B cell (primary cell): Measurements from ENCODE around the gene TM9SF4. TPM values are rescaled to one million over a fixed set of nuclear protein-coding genes. Genes with fewer than 3 reads are reported as not detected.

ENCODE experiments used
- ATAC-seq: fragments of 200-7000 bp; cut with Tn5 transposase; one replicate; pipeline ENCODE4 v1.10.0; 2021; ENCODE audit warnings: low read depth, mild to moderate bottlenecking, moderate number of reproducible peaks, moderate library complexity
- CTCF ChIA-PET: fragments of 350-600 bp; sonication (Branson Sonifier 250); formaldehyde crosslinking; loops from one replicate; lab custom pipeline; 2021; ENCODE audit warnings: antibody characterized with exemption, inconsistent platforms; lab: Charles Lee
- POLR2A ChIA-PET: fragments of 350-600 bp; sonication (Branson Sonifier 250); formaldehyde crosslinking; loops from one replicate; lab custom pipeline; 2021; ENCODE audit warnings: antibody characterized with exemption; lab: Charles Lee
- DNase-seq: peaks from one replicate; pipeline ENCODE4 v3.0.0; 2013
- H2AFZ ChIP-seq: 2 replicates; pipeline ENCODE4 v1.6.1; 2012; ENCODE audit warnings: mild to moderate bottlenecking, low read depth, low read length; ENCODE audit not compliant: insufficient read depth, poor library complexity, severe bottlenecking
- H3K27ac ChIP-seq, 2 donors: 1 replicate in 1 of 2; 2 replicates in 1 of 2; pipeline ENCODE4 v1.5.1; 2012 to 2013; ENCODE audit warnings: low read length in 2 of 2, mild to moderate bottlenecking in 2 of 2, moderate library complexity in 1 of 2
- H3K27me3 ChIP-seq, 4 experiments: fragments of 200-600 bp in 1 of 4; sonication (generic) in 1 of 4; replicated peaks in 1 of 4; 1 replicate in 2 of 4; 2 replicates in 2 of 4; pipeline versions ENCODE4 v1.6.1 to v1.7.0; 2013 to 2016; ENCODE audit warnings: low read length in 3 of 4, mild to moderate bottlenecking in 2 of 4, mixed read lengths in 1 of 4, moderate library complexity in 1 of 4; ENCODE audit not compliant: insufficient read depth in 4 of 4, control insufficient read depth in 3 of 4; ENCODE audit errors: control extremely low read depth in 1 of 4
- H3K36me3 ChIP-seq, 2 experiments: replicated peaks in 1 of 2; 1 replicate in 1 of 2; 2 replicates in 1 of 2; pipeline versions ENCODE4 v1.6.1 to v1.7.1; 2013; ENCODE audit warnings: low read length in 1 of 2; ENCODE audit not compliant: insufficient read depth in 2 of 2, control insufficient read depth in 1 of 2; ENCODE audit errors: control extremely low read depth in 1 of 2, extremely low read depth in 1 of 2
- H3K4me1 ChIP-seq, 2 donors: fragments of 200-600 bp in 1 of 2; sonication (generic) in 1 of 2; 1 replicate in 1 of 2; 2 replicates in 1 of 2; pipeline versions ENCODE4 v1.5.1 to v1.6.1; 2013 to 2017; ENCODE audit warnings: low read length in 2 of 2; ENCODE audit not compliant: control insufficient read depth in 2 of 2, insufficient read depth in 2 of 2
- H3K4me2 ChIP-seq: replicated peaks from 2 replicates; pipeline ENCODE3; 2012; ENCODE audit warnings: mild to moderate bottlenecking, low read depth, low read length; ENCODE audit not compliant: poor library complexity, severe bottlenecking
- H3K4me3 ChIP-seq, 5 experiments: fragments of 200-600 bp in 1 of 5; sonication (generic) in 1 of 5; 1 replicate in 3 of 5; 2 replicates in 2 of 5; pipeline versions ENCODE4 v1.5.1 to v1.7.0; 2011 to 2016; ENCODE audit warnings: low read length in 4 of 5, mild to moderate bottlenecking in 4 of 5, low read depth in 2 of 5, control low read depth in 1 of 5, moderate library complexity in 1 of 5; ENCODE audit not compliant: insufficient read depth in 1 of 5; ENCODE audit errors: control extremely low read depth in 1 of 5, extremely low read depth in 1 of 5
- H3K79me2 ChIP-seq: fragments of 200-600 bp; sonication (generic); one replicate; pipeline ENCODE4 v1.6.0; 2016; ENCODE audit warnings: low read length; ENCODE audit not compliant: control insufficient read depth, insufficient read depth
- H3K9ac ChIP-seq: fragments of 200-600 bp; sonication (generic); 2 replicates; pipeline ENCODE4 v1.6.1; 2017; ENCODE audit warnings: mild to moderate bottlenecking, low read length, moderate library complexity
- H3K9me3 ChIP-seq, 3 donors: one replicate each; pipeline versions ENCODE4 v1.6.1 to v1.7.1; 2013; ENCODE audit warnings: low read length in 2 of 3; ENCODE audit not compliant: control insufficient read depth in 2 of 3, insufficient read depth in 1 of 3; ENCODE audit errors: control extremely low read depth in 1 of 3
- H4K20me1 ChIP-seq: 2 replicates; pipeline ENCODE4 v1.6.0; 2012; ENCODE audit warnings: mild to moderate bottlenecking, low read length; ENCODE audit not compliant: insufficient read depth, control insufficient read depth, poor library complexity, severe bottlenecking
- H3K27ac Mint-ChIP-seq: one replicate; pipeline ENCODE4 v1.8.0; 2021; ENCODE audit warnings: mixed read lengths
- H3K27me3 Mint-ChIP-seq: one replicate; pipeline ENCODE4 v1.8.0; 2021; ENCODE audit warnings: mixed read lengths
- H3K4me1 Mint-ChIP-seq: one replicate; pipeline ENCODE4 v1.8.0; 2021; ENCODE audit warnings: mixed read lengths
- H3K4me3 Mint-ChIP-seq: one replicate; pipeline ENCODE4 v1.8.0; 2021; ENCODE audit warnings: mixed read lengths
- H3K9me3 Mint-ChIP-seq: one replicate; pipeline ENCODE4 v1.8.0; 2022; ENCODE audit warnings: mixed read lengths; ENCODE audit not compliant: insufficient read depth
- EZH2 ChIP-seq: IDR thresholded peaks from 2 replicates; pipeline ENCODE4 v1.6.1; 2012; ENCODE audit warnings: borderline replicate concordance, low read depth, mild to moderate bottlenecking, moderate library complexity, low read length; ENCODE audit not compliant: insufficient read depth, poor library complexity, severe bottlenecking
- WGBS: methylation state at CpG from one replicate; pipeline ENCODE4 v1.1.5; 2013; ENCODE audit warnings: missing lambda C conversion rate; ENCODE audit not compliant: insufficient coverage; 5-methylcytosine and 5-hydroxymethylcytosine counted together
- intact Hi-C: fragments of 100-400 bp; cut with micrococcal nuclease; formaldehyde crosslinking; loops from one replicate; pipeline ENCODE4 v1.10.0; 2022
- polyA plus RNA-seq: library from polyadenylated mRNA; depleted of rRNA; stranded (reverse); fragments of >200 nt; gene quantifications from 2 replicates; pipeline ENCODE4 v1.2.3, GENCODE V29; 2012
- total RNA-seq, 2 donors: library from RNA; stranded (reverse); fragments of 120-200 nt in 1 of 2; gene quantifications; 1 replicate in 1 of 2; 2 replicates in 1 of 2; pipeline versions ENCODE4 v1.2.3 to v1.2.4, GENCODE V29; 2013 to 2022
- TF ChIP-seq, protein P1 (sequence below): fragments of 200-600 bp; IDR thresholded peaks from one replicate; pipeline ENCODE4 v1.8.0; 2022; ENCODE audit warnings: antibody characterized with exemption, mild to moderate bottlenecking

The TM9SF4 gene
- total and polyA plus RNA-seq, 2 donors (not counting 1 experiment from before 2014, with no cell fraction given): 23.5 to 53.8 TPM

DNA sequence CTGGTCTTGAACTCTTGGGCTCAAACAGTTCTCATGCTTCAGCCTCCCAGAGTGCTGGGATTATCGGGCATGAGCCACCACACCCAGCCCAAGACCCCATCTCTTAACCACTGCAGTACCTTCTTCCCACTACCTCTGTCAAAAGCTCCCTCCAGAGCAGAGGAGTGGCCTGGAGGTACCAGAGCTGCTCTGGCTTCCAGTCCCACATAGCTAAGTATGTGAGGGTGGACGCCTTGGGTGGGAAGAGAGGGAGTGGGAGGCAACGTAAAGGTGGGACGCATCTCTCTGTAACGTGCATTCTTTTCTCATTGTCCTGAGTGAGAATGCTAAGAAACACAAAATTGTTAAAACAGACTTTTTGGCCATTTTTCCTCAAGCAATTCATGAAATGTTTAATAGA, 24.5 kb downstream of the TM9SF4 start:
- ATAC-seq (no peak), DNase-seq (no peak)
- TF ChIP-seq, protein P1, sequence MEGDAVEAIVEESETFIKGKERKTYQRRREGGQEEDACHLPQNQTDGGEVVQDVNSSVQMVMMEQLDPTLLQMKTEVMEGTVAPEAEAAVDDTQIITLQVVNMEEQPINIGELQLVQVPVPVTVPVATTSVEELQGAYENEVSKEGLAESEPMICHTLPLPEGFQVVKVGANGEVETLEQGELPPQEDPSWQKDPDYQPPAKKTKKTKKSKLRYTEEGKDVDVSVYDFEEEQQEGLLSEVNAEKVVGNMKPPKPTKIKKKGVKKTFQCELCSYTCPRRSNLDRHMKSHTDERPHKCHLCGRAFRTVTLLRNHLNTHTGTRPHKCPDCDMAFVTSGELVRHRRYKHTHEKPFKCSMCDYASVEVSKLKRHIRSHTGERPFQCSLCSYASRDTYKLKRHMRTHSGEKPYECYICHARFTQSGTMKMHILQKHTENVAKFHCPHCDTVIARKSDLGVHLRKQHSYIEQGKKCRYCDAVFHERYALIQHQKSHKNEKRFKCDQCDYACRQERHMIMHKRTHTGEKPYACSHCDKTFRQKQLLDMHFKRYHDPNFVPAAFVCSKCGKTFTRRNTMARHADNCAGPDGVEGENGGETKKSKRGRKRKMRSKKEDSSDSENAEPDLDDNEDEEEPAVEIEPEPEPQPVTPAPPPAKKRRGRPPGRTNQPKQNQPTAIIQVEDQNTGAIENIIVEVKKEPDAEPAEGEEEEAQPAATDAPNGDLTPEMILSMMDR: no peak
- TF ChIP-seq EZH2: no peak
- Histone ChIP-seq H3K9me3 (no peaks in the 10 kb centered on the region), H3K4me1 (no peaks in the 10 kb centered on the region), H3K4me2 (no peak overlapping the region), H2AFZ (no peak overlapping the region), H3K27me3 (no peaks in the 10 kb centered on the region), H3K27ac (no peak overlapping the region), H3K9ac (no peak overlapping the region), H3K79me2 (peaks cover 50% of the 10 kb centered on the region), H4K20me1 (peaks cover 32% of the 10 kb centered on the region), H3K4me3 (no peak overlapping the region), H3K36me3 (peaks cover 0 to 40% of the 10 kb centered on the region in 2 experiments)
- POLR2A ChIA-PET: no interaction called here
- Mint-ChIP-seq H3K27ac (no peak overlapping the region), H3K4me3 (no peak overlapping the region), H3K9me3 (no peaks in the 10 kb centered on the region), H3K27me3 (no peaks in the 10 kb centered on the region), H3K4me1 (peaks cover 11% of the 10 kb centered on the region)
- 100% methylated on average over 1 of the region's 5 CpGs for WGBS
- CTCF ChIA-PET: interaction anchor here (1.0 to 1.3 kb wide), 2 partner anchors 102 to 311 kb away, joined by 3 to 4 read pairs; no protein-coding TSS in a partner anchor
- intact Hi-C loops: no loop called here

DNA sequence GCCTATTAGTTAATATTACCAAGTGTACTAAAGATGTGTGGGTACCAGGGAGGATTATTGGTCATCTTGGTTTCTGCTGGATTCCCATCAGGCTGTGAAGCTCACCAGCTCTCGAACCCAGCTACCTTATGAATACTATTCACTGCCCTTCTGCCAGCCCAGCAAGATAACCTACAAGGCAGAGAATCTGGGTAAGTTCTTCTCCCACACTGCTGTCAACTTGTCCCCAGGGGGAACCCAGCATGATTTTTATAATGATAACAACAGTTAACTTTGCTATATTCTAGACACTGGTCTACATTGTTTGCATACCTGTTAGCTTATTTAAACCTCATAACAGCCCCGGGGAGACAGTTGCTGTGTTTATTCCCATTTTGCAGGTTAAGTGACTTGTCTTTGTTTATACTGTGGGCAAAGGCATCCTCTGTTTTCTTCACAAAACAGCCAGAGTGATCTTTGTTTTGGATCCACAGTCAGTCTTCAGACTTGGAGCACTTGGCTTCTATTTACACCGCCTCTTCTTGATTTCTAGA, 26.5 kb downstream of the TM9SF4 start:
- no peak overlapping the region for H3K9ac ChIP-seq
- no peaks in the 10 kb centered on the region for H3K9me3 ChIP-seq
- no peak for TF ChIP-seq EZH2
- TF ChIP-seq, protein P1: no peak
- no peaks in the 10 kb centered on the region for H3K4me1 ChIP-seq
- no peak overlapping the region for H3K27ac ChIP-seq
- Mint-ChIP-seq H3K9me3 (no peaks in the 10 kb centered on the region), H3K27me3 (no peaks in the 10 kb centered on the region), H3K4me1 (peaks cover 11% of the 10 kb centered on the region), H3K27ac (no peak overlapping the region), H3K4me3 (no peak overlapping the region)
- peaks cover 0 to 56% of the 10 kb centered on the region in 2 experiments for H3K36me3 ChIP-seq
- peaks cover 32% of the 10 kb centered on the region for H3K79me2 ChIP-seq
- H3K4me3 ChIP-seq: no peak overlapping the region
- H3K4me2 ChIP-seq: no peak overlapping the region
- peaks cover 18% of the 10 kb centered on the region for H4K20me1 ChIP-seq
- ATAC-seq: no peak
- no peak overlapping the region for H2AFZ ChIP-seq
- 100% methylated on average over 1 of the region's 3 CpGs for WGBS
- CTCF ChIA-PET: interaction anchor here (1.1 kb wide), 1 partner anchor 313 kb away, joined by 3 read pairs; no protein-coding TSS in a partner anchor
- H3K27me3 ChIP-seq: no peaks in the 10 kb centered on the region
- no peak for DNase-seq
- POLR2A ChIA-PET: no interaction called here
- intact Hi-C loops: no loop called here
